Activated T-helper 1 cell treated with anti-CD3 and anti-CD28 coated beads, Interleukin-2, amount 50 U/mL, for 16 hours (primary cell): Measurements from ENCODE around the gene USO1.
"Not testable (repeated sequence)": the region's sequence is repeated elsewhere in the genome, so short reads cannot be mapped to it uniquely, and the experiment has no call there.

Experiments used
- DNase-seq, 2 donors: peaks; one replicate each; pipeline ENCODE4 v3.0.0-alpha.2; 2020; ENCODE audit warnings: low read depth in 1 of 2, low spot score in 1 of 2

Gene USO1

GRCh38 chr4:75714704-75715103 is 9.7 kb upstream of the USO1 start:
- DNase-seq: no peak

- no peak for DNase-seq
Measured at GRCh38 chr4:75715105-75715799, 9.1 kb upstream of the USO1 start.

- DNase-seq: not testable (repeated sequence)
Measured at GRCh38 chr4:75716054-75716453, 8.3 kb upstream of the USO1 start.

GRCh38 chr4:75717408-75717807 is 7.0 kb upstream of the USO1 start:
- no peak for DNase-seq

GRCh38 chr4:75718529-75718928 is 5.8 kb upstream of the USO1 start:
- no peak for DNase-seq

GRCh38 chr4:75722417-75722816 is 2.0 kb upstream of the USO1 start:
- no peak for DNase-seq

GRCh38 chr4:75723163-75724065 is 963 bp upstream of the USO1 start:
- no peak for DNase-seq

GRCh38 chr4:75724867-75725724 is 719 bp downstream of the USO1 start:
- DNase-seq: peak in 1 of 2 donors; percentile 22

- not testable (repeated sequence) for DNase-seq
Measured at GRCh38 chr4:75725942-75726538, 1.7 kb downstream of the USO1 start.

GRCh38 chr4:75726577-75726976 is 2.2 kb downstream of the USO1 start:
- no peak for DNase-seq

- no peak for DNase-seq
Measured at GRCh38 chr4:75727073-75727472, 2.7 kb downstream of the USO1 start.

- DNase-seq: no peak
Measured at GRCh38 chr4:75729836-75730235, 5.5 kb downstream of the USO1 start.

GRCh38 chr4:75733369-75733768 is 9.0 kb downstream of the USO1 start:
- no peak for DNase-seq

GRCh38 chr4:75735525-75735924 is 11.1 kb downstream of the USO1 start:
- no peak for DNase-seq

GRCh38 chr4:75736862-75737261 is 12.5 kb downstream of the USO1 start:
- no peak for DNase-seq

- no peak for DNase-seq
Measured at GRCh38 chr4:75737398-75737797, 13.0 kb downstream of the USO1 start.

GRCh38 chr4:75741027-75741426 is 16.6 kb downstream of the USO1 start:
- no peak for DNase-seq

GRCh38 chr4:75742451-75742850 is 18.1 kb downstream of the USO1 start:
- DNase-seq: no peak

GRCh38 chr4:75745161-75745560 is 20.8 kb downstream of the USO1 start:
- no peak for DNase-seq

GRCh38 chr4:75745721-75746199 is 21.4 kb downstream of the USO1 start:
- DNase-seq: no peak

- DNase-seq: no peak
Measured at GRCh38 chr4:75752637-75753036, 28.3 kb downstream of the USO1 start.
